ENCODE data around the gene KLHL24. TPM values are rescaled to one million over a fixed set of nuclear protein-coding genes. Genes with fewer than 3 reads are reported as not detected.
A peak's percentile ranks its signal among the peaks of the same experiment; 100 is the strongest.
"Not testable (repeated sequence)": the region's sequence is repeated elsewhere in the genome, so short reads cannot be mapped to it uniquely, and the experiment has no call there.

The KLHL24 gene
- total RNA-seq, 1 experiment from 2014 or later = 15.1 TPM

DNA sequence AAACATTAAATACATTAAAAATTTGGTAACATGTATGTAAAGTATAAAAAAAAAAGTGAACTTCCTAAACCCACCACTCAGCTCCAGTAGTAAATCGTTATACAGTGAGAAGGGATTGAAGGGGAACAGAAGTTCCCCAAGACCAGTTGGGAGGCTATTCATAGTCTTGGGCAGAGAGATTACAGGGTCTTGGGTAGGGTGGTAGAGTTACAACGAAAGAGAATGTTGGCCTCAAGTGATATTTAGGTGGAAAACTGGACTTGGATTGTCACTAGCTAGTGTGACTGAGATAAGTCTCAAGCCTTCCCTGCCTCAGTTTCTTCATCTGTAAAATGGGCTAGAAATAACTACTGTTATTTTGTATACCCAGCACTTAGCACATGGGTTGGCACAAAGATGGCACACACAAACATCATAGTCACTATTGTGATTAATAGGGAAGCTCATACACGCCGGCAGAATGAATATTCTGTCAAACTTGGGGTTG lies 61.7 kb downstream of the KLHL24 start:
- DNase-seq (ENCODE audit: low read depth) = no peak

DNA sequence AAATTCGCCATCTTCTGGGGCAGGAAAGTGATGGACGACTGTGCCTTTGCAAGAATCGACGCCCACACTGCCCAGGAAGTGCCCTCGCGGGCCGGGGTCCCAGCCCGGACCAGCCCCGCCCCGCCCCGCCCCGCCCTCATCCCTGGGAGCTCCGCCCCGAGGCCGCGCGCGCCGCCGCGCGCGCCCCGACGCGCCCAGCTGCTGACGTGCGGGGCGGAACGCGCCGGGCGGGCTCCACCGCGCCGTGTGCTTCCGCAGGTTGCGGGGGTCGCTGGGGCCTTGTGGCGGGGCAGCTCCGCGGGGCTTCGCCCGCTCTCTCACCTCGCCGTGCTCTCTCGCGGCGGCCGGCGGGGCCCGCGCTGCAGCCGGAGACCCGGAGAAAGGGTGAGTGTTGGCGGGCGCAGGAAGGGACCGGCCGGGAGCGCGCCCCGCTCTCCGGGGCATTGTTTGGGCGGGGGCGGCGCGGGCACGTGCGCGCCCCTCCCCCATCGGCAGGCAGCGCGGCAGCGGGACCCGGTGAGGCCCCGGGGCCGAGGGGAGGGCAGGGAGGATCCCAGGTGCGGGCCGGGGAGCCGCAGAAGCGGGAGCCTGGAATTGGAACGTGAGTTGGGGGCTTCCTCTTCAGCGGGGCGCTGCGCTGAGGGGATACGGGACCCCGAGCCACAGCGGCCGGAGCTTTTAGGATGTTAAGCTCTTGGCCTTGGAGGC lies 62.3 kb downstream of the KLHL24 start, which contains the start of gene YEATS2:
YEATS2 (plus strand) TSS at position 188 of the 708 bp plus-strand sequence. CDS start 17,366 bp downstream, outside the sequence.
- peak; percentile 65 for DNase-seq (ENCODE audit: low read depth)

DNA sequence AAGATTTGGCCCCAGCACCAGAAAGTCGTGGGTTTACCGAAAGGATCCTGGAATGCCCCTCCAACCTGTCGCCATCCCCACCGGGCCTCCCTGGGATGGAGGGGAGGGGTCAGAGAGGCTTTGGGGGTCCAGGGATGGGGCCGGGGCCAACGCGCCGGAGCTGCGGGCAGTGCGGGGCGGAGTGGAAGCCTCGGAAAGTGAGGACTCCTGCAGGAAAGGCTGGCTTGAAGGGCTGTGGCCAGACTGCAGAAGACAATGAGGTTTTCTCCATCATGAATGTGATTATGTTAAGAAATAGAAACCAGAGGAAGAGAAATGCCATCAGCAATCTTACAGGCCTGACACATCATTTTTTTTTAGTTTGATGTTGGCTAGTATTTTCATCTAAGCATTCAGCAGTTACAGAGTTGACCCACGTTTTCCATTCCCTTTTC lies 62.9 kb downstream of the KLHL24 start:
- DNase-seq (ENCODE audit: low read depth) = peak; percentile 55

DNA sequence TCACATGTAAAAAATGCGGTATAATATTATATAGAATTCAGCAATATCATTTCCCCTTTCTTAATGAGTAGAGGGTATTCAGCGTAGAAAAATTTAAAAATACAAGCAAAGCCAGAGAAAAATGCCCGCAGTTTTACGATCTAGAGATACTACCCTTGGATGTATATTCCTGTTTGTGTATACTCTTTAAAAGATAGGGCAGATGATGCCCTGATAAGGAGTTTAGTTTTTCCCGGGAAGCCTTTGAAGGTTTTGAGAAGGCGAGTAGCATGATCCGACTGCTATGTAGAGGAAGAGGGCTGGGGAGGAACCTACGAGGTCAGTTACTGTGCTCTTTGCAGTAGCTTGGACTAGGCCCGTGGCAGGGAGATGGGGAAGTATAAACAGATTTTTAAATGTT lies 63.3 kb downstream of the KLHL24 start:
- peak; percentile 47 for DNase-seq (ENCODE audit: low read depth)

DNA sequence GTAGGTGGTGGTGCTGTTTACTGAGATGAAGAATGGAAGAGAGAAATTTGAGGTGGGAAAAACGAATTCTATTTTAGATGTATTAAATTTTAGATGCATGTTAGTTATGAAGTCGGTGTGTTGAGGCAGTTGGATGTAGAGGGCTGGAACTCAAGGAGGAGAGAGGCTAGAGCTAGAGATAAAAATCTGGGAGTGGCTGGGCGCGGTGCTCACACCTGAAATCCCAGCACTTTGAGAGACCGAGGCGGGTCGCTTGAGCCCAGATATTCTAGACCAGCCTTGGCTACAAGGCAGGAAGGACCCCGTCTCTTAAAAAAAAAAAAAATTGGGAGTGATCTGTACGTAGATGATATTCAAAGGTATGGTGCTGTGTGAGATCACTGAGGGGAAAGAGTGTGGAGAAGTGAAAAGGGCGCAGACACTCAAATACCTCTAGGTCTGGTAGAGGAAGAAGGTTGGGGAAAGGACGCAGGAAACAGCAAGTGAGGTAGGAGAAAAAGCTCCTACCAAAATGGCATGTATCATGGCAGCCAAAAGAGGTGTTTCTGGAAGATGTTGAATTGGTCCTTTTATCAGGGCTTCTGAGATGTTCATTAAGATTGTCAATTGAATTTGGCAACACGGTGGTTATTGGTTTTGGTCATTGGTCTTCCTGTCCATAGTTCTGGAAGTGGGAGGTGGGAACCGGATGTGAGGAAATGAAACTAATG lies 64.0 kb downstream of the KLHL24 start:
- DNase-seq (ENCODE audit: low read depth) = no peak

DNA sequence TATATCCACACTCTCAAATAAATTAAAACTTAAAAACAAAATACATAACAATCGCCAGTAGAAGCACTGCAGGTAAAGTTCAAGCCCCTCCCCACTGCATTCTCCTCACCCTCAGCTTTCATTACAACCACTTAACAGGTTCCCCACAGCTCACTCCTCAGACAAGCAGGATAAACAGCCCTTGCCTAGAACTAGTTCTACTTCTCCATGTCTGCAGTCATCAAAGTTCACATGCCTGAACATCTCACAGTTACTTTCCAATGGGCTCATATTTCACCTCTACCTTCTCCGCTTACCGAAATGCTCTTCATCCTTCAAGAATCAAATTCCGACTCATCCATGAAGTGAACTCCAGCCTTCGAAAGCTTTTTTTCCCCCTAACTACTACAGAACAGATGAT lies 66.3 kb downstream of the KLHL24 start:
- no peak for DNase-seq (ENCODE audit: low read depth)

DNA sequence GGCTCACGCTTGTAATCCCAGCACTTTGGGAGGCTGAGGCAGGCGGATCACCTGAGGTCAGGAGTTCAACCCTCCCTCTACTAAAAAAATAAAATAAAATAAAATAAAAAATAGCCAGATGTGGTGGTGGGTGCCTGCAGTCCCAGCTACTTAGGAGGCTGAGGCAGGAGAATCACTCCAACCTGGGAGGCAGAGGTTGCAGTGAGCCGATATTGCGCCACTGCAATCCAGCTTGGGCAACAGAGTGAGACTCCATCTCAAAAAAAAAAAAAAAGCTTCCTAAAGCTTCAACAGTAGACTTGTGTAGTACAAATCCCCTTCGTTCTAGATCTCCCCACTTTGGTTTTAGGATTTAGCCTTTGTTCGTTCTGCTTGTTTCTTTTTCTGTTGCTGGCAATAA lies 68.5 kb downstream of the KLHL24 start:
- not testable (repeated sequence) for DNase-seq (ENCODE audit: low read depth)

DNA sequence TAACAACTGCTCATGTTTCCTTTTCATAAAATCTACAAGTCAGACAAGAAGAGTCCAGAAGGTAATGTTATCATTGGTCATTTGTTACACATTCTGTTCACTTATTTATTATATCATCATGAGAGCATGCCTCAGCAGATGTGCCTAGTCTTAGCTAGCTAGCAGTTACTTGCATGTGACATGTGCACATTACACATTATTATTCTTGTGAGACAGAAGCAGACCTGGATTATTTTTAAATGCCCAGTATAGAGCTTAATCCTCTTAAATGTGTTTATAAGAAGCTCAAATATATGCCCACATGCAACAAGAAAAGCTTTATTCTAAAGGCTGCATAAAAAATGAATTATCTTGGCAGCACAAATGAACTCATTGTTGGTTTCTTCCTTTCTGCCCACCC lies 74.8 kb downstream of the KLHL24 start:
- no peak for DNase-seq (ENCODE audit: low read depth)

DNA sequence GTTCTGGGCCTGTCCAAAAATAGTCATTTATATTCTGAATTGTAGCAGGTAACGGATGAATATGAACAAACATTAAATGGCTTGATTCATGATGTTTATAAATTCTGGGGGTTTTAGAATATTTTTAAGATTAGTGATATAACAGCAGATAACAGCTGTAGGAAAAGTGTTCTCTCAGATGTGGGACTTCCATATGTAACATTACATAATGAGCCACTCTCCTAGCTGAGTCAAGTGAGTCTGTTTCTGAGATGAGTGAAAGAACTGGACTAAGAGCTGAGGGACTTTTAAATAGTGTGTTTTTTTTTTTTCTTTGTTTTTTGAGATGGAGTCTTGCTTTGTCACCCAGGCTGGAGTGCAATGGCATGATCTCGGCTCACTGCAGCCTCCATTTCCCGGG lies 76.1 kb downstream of the KLHL24 start:
- DNase-seq (ENCODE audit: low read depth) = no peak

DNA sequence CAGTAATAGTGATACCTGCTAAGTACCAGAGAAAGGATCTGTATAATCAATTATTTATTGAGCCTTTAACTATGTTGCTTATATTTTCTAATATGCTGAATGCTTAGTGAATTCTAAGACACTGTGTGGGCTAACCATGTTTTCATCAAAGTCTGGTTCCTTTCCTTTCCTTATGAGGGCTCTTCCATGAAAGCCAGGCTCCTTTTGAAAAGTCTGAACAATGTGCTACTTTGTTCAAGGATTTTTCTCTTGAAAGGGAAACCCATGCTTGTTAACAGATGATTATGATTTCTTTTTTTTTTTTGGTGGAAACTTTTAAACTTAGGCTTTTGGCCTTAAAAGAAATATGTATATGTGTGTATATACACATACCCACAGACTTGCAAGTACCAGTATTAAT lies 79.2 kb downstream of the KLHL24 start:
- DNase-seq (ENCODE audit: low read depth) = no peak

DNA sequence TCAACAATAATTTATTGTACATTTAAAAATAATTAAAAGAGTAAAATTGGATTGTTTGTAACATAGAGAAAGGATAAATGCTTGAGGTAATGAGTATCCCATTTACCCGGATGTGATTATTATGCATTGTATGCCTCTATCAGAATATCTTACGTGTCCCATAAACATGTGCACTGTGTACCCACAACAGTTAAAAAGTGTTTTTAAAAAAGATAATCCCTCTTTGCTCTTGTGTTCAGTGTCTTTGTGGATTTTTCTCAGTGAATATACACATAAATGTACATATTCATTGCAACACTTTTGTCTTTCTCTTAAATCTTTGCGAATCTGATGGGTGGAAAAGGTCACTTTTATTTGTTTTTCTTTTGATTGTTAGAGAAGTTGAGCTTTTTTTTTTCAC lies 82.6 kb downstream of the KLHL24 start:
- no peak for DNase-seq (ENCODE audit: low read depth)

DNA sequence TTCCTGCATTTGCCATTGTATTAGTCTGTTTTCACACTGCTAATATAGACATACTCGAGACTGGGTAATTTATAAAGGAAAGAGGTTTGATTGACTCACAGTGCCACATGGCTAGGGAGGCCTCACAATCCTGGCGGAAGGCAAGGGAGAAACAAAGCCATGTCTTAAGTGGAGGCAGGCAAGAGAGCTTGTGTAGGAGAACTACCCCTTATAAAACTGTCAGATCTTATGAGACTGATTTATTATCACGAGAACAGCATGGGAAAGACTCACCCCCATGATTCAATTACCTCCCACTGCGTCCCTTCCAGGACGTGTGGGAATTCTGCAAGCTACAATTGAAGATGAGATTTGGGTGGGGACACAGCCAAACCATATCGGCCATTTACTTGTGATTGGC lies 90.0 kb downstream of the KLHL24 start:
- DNase-seq (ENCODE audit: low read depth) = peak; percentile 5

DNA sequence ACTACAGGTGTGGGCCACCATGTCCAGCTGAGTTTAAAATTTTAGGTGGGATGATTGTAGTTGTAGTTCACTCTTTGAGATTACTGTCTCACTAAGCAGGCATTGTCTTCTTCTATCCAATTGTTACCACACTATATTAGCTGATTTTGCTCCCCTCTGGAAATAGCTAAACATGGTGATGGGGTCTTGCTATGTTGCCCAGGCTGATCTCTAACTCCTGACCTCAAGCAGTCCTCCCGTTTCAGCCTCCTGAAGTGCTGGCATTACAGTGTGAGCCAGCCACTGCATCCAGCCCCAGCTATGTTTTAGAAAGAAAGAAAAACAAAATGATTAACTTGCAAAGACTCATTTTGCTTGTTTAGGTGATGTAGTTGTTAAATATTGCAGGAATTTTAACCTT lies 92.8 kb downstream of the KLHL24 start:
- no peak for DNase-seq (ENCODE audit: low read depth)

DNA sequence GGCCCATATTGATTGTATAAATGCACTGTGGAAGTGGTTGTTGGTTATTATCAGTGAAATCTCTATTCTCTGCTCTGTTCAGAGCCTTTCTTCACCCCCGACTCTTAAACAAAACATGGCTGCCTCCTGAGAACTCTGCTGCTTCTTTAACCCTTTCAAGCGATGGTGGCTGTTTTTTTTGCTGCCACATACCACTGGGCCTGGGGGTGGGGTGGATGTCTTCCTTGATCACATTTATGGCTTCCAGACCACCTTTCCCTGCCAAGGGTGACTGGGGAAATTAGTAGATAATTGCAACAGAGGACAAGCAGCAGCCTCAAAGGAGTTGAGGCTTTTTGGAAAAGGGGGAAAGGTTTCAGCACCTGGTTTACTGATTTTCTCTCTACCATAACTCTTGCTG lies 94.9 kb downstream of the KLHL24 start:
- no peak for DNase-seq (ENCODE audit: low read depth)

DNA sequence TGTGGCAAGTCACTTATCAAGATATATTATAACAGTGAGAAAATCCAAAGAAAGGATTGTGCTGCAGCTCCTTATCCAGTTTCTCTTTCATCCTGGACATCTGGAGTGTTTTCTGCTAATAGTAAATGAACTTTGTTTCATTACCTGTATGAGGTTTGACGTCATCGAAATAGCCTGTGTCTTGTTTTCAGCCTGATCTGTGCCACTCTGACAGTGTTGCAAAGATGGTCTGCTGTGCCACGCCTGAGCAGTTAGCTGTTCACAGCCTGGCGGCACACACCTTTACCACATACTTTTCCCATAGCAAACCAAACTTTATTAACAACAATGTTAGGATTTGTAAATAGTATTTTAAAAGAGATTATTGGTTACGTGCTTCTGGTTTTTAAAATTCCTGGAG lies 96.2 kb downstream of the KLHL24 start:
- no peak for DNase-seq (ENCODE audit: low read depth)

DNA sequence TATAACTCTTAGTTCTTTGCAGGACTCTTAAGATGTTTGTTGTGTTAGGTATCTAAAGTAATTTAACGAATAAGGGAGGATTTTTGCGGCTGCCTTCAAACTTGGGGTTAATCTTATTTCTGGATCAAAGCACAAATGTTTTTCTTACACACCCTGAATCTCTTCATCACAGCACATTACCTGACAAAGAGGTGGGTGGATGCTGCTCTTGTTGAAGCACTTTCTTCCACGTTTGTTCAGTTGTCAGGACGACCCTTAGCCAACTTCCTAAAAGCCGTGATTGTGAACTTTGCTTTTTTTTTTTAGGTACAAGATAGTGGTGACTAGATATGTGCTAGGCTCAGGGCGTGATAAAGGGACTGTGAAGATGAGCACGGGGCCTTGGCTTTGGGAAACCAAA lies 98.1 kb downstream of the KLHL24 start:
- no peak for DNase-seq (ENCODE audit: low read depth)

Other genes starting within 250 kb of the KLHL24 start
- 0.15 TPM in 1 of 2 replicates, not detected in the other for gene MCF2L2, start 207.0 kb upstream of the KLHL24 start, total RNA-seq (2014; rRNA removed; shearing (Covaris generic))
- gene KLHL6, start 79.9 kb upstream of the KLHL24 start, total RNA-seq (2014; rRNA removed; shearing (Covaris generic)) = not detected in 2 replicates
- gene YEATS2, start 62.2 kb downstream of the KLHL24 start, total RNA-seq (2014; rRNA removed; shearing (Covaris generic)) = 28.9 and 41.4 TPM in 2 replicates
- gene MAP6D1, start 190.0 kb downstream of the KLHL24 start, total RNA-seq (2014; rRNA removed; shearing (Covaris generic)) = 0.30 and 0.64 TPM in 2 replicates
- 73.0 and 75.4 TPM in 2 replicates for gene PARL, start 249.3 kb downstream of the KLHL24 start, total RNA-seq (2014; rRNA removed; shearing (Covaris generic))

Measured in M059J (cell line).